AG04450 (cell line): ENCODE measurements around the gene ADNP2. TPM values are rescaled to one million over a fixed set of nuclear protein-coding genes. Genes with fewer than 3 reads are reported as not detected.

Source experiments
- CTCF ChIA-PET: fragments of 300-600, 350-600 bp; formaldehyde crosslinking; extraction: SDS; loops from one replicate; lab custom pipeline; 2022; ENCODE audit warnings: antibody characterized with exemption, inconsistent platforms; lab: Charles Lee
- POLR2A ChIA-PET: fragments of 350-600 bp; formaldehyde crosslinking; extraction: SDS; loops from one replicate; lab custom pipeline; 2021; ENCODE audit warnings: antibody characterized with exemption, inconsistent platforms; lab: Yijun Ruan, JAX
- DNase-seq: peaks from one replicate; pipeline ENCODE4 v3.0.0-alpha.2; 2011; ENCODE audit warnings: low read depth, low spot score
- H3K27ac ChIP-seq: one replicate; pipeline ENCODE4 v1.5.1; 2012; ENCODE audit warnings: low read depth, low read length, control low read depth
- H3K27me3 ChIP-seq: one replicate; pipeline ENCODE4 v1.6.0; 2012; ENCODE audit warnings: low read length; ENCODE audit not compliant: control insufficient read depth, insufficient read depth
- H3K4me3 ChIP-seq: 2 replicates; pipeline ENCODE4 v1.5.1; 2011; ENCODE audit warnings: mild to moderate bottlenecking, low read depth, low read length, control low read depth
- H3K9me3 ChIP-seq: 2 replicates; pipeline ENCODE4 v1.5.1; 2012; ENCODE audit warnings: low read length; ENCODE audit not compliant: control insufficient read depth, insufficient read depth
- CTCF ChIP-seq: IDR thresholded peaks from 2 replicates; pipeline ENCODE4 v1.5.1; 2011; ENCODE audit warnings: low read depth, low read length, control low read depth, inconsistent platforms
- polyA plus RNA-seq: library from polyadenylated mRNA; depleted of rRNA; stranded (reverse); fragments of >200 nt; gene quantifications from 2 replicates; pipeline ENCODE4 v1.2.3, GENCODE V29; 2011

The ADNP2 gene
- polyA plus RNA-seq, 1 experiment, result 6.8 TPM

- Histone ChIP-seq H3K4me3 (no peak overlapping the region), H3K27ac (no peak overlapping the region), H3K9me3 (no peaks in the 10 kb centered on the region; the same call in 1 of the 2 replicates), H3K27me3 (no peaks in the 10 kb centered on the region)
- DNase-seq, result peak; percentile 32
- no peak for TF ChIP-seq CTCF
- CTCF ChIA-PET, result interaction anchor here (0.8 to 1.1 kb wide), 2 partner anchors 19 to 20 kb away, joined by 3 to 6 read pairs; no protein-coding TSS in a partner anchor
- POLR2A ChIA-PET, result no interaction called here
Observed at GRCh38 chr18:80176334-80177073, 67.4 kb downstream of the ADNP2 start.

GRCh38 chr18:80177128-80177527 lies 68.1 kb downstream of the ADNP2 start:
- Histone ChIP-seq H3K27ac (no peak overlapping the region), H3K9me3 (no peaks in the 10 kb centered on the region; the same call in 1 of the 2 replicates), H3K4me3 (no peak overlapping the region), H3K27me3 (no peaks in the 10 kb centered on the region)
- CTCF ChIA-PET, result no interaction called here
- no peak for DNase-seq
- no peak for TF ChIP-seq CTCF
- POLR2A ChIA-PET, result no interaction called here

GRCh38 chr18:80178935-80179818 lies 70.1 kb downstream of the ADNP2 start:
- Histone ChIP-seq H3K27me3 (no peaks in the 10 kb centered on the region), H3K27ac (no peak overlapping the region), H3K9me3 (no peaks in the 10 kb centered on the region; the same call in 1 of the 2 replicates), H3K4me3 (no peak overlapping the region)
- POLR2A ChIA-PET, result no interaction called here
- no peak for TF ChIP-seq CTCF
- no peak for DNase-seq
- CTCF ChIA-PET, result interaction anchor here (0.9 kb wide), 1 partner anchor 8 kb away, joined by 3 read pairs; no protein-coding TSS in a partner anchor

- POLR2A ChIA-PET, result no interaction called here
- TF ChIP-seq CTCF, result no peak
- Histone ChIP-seq H3K4me3 (no peak overlapping the region), H3K27me3 (no peaks in the 10 kb centered on the region), H3K27ac (no peak overlapping the region), H3K9me3 (no peaks in the 10 kb centered on the region; the same call in 1 of the 2 replicates)
- CTCF ChIA-PET, result interaction anchor here (0.9 to 1.0 kb wide), 2 partner anchors 8 to 9 kb away, joined by 3 read pairs; no protein-coding TSS in a partner anchor
- DNase-seq, result no peak
Observed at GRCh38 chr18:80179857-80180558, 70.9 kb downstream of the ADNP2 start.
